K562 (cell line): Measurements from ENCODE around the gene BDH1. TPM values are rescaled to one million over a fixed set of nuclear protein-coding genes. Genes with fewer than 3 reads are reported as not detected.

ENCODE experiments used
- ATAC-seq: fragments of 200-7000 bp; cut with Tn5 transposase; 3 replicates; pipeline ENCODE4 v1.9.1; 2020; ENCODE audit warnings: moderate library complexity
- BruUV-seq: library from RNA; stranded (reverse); fragments of 400-500 nt; replicated peaks from 2 replicates; lab custom pipeline; 2021; lab: Mats Ljungman, UMichigan
- CTCF ChIA-PET: fragments of 300-600 bp; formaldehyde crosslinking; extraction: SDS; loops from one replicate; lab custom pipeline; 2021; ENCODE audit warnings: low intra/inter-chr PET ratio; lab: Yijun Ruan, JAX
- POLR2A ChIA-PET: fragments of 300-600, 350-650 bp; sonication (Branson Sonifier 250); formaldehyde crosslinking; extraction: SDS; loops from one replicate; lab custom pipeline; 2021; ENCODE audit warnings: antibody characterized with exemption, inconsistent platforms; lab: Yijun Ruan, JAX
- DNase-seq, 4 experiments: peaks; one replicate each; pipeline versions ENCODE4 v3.0.0 to v3.0.0-alpha.2; 2011 to 2018; ENCODE audit warnings: low spot score in 3 of 4, mixed read lengths in 3 of 4; ENCODE audit errors: extremely low read depth in 1 of 4
- FAIRE-seq: peaks from 2 replicates; lab custom pipeline; 2011; peaks lifted over from hg19 to GRCh38; lab: Jason Lieb, UNC
- H2AFZ ChIP-seq: 2 replicates; pipeline ENCODE4 v1.6.0; 2011; ENCODE audit warnings: low read depth, low read length, control low read depth, inconsistent platforms
- H3K27ac ChIP-seq: fragments of 200-600 bp; 3 replicates; pipeline ENCODE4 v1.8.0; 2011; ENCODE audit warnings: low read depth, mild to moderate bottlenecking, control low read depth, inconsistent platforms, low read length, moderate library complexity, mixed read lengths; ENCODE audit errors: extremely low read depth
- H3K27me3 ChIP-seq, 2 experiments: fragments of 300-600 bp in 1 of 2; 2 replicates in 1 of 2; 3 replicates in 1 of 2; pipeline versions ENCODE4 v1.6.0 to v1.8.0; 2011; ENCODE audit warnings: inconsistent platforms in 2 of 2, low read length in 2 of 2, mild to moderate bottlenecking in 1 of 2, mixed read lengths in 1 of 2, moderate library complexity in 1 of 2; ENCODE audit not compliant: control insufficient read depth in 2 of 2, insufficient read depth in 2 of 2
- H3K36me3 ChIP-seq: fragments of 300-600 bp; 3 replicates; pipeline ENCODE4 v1.8.0; 2011; ENCODE audit warnings: mild to moderate bottlenecking, low read length, inconsistent platforms; ENCODE audit not compliant: control insufficient read depth, insufficient read depth
- H3K4me1 ChIP-seq, 2 experiments: fragments of 200-600 bp in 1 of 2; replicated peaks in 1 of 2; 2 replicates in 1 of 2; 3 replicates in 1 of 2; pipeline versions ENCODE4 v1.5.1 to v1.8.0; 2011; ENCODE audit warnings: inconsistent platforms in 2 of 2, low read length in 2 of 2, mild to moderate bottlenecking in 1 of 2, mixed read lengths in 1 of 2, moderate library complexity in 1 of 2; ENCODE audit not compliant: control insufficient read depth in 2 of 2, insufficient read depth in 2 of 2
- H3K4me2 ChIP-seq: 2 replicates; pipeline ENCODE4 v1.6.1; 2011; ENCODE audit warnings: low read length, control low read depth, inconsistent platforms, mixed read lengths; ENCODE audit not compliant: insufficient read depth
- H3K4me3 ChIP-seq: fragments of 200-600 bp; sonication (generic), shearing (Covaris generic); 2 replicates; pipeline ENCODE4 v1.5.1; 2016; ENCODE audit warnings: control low read depth, inconsistent platforms
- H3K79me2 ChIP-seq: fragments of 200-600 bp; 3 replicates; pipeline ENCODE4 v1.8.0; 2011; ENCODE audit warnings: low read length, inconsistent platforms; ENCODE audit not compliant: control insufficient read depth, insufficient read depth
- H3K9ac ChIP-seq, 2 experiments: 2 replicates each; pipeline versions ENCODE4 v1.6.0 to v1.6.1; 2011; ENCODE audit warnings: low read depth in 2 of 2, low read length in 2 of 2, control low read depth in 1 of 2, inconsistent platforms in 1 of 2, mild to moderate bottlenecking in 1 of 2, mixed read lengths in 1 of 2; ENCODE audit not compliant: insufficient read depth in 1 of 2
- H3K9me1 ChIP-seq: one replicate; pipeline ENCODE4 v1.6.0; 2011; ENCODE audit warnings: inconsistent platforms, mild to moderate bottlenecking, low read length, moderate library complexity; ENCODE audit not compliant: control insufficient read depth, insufficient read depth
- H3K9me3 ChIP-seq: replicated peaks from 2 replicates; pipeline ENCODE4 v1.5.1; 2011; ENCODE audit warnings: low read depth, low read length, inconsistent platforms; ENCODE audit not compliant: control insufficient read depth, insufficient read depth
- H4K20me1 ChIP-seq: replicated peaks from 2 replicates; pipeline ENCODE4 v1.6.1; 2011; ENCODE audit warnings: low read length, inconsistent platforms, mixed read lengths; ENCODE audit not compliant: control insufficient read depth, insufficient read depth
- JUN ChIP-seq, 2 experiments: sonication (generic) in 1 of 2; formaldehyde crosslinking in 1 of 2; IDR thresholded peaks; 2 replicates each; pipeline versions ENCODE4 v1.6.1 to v1.8.0; 2012 to 2022; ENCODE audit warnings: borderline replicate concordance in 2 of 2, mild to moderate bottlenecking in 2 of 2, improper control_type of control experiment in 1 of 2, low read depth in 1 of 2, low read length in 1 of 2, missing genetic modification reagents in 1 of 2
- MEIS2 ChIP-seq: fragments of 450-650 bp; IDR thresholded peaks from 2 replicates; pipeline ENCODE4 v1.6.1; 2014; ENCODE audit warnings: mild to moderate bottlenecking; ENCODE audit not compliant: partially characterized antibody
- NR2F6 ChIP-seq: fragments of 450-650 bp; formaldehyde crosslinking; IDR thresholded peaks from 2 replicates; pipeline ENCODE4 v1.4.0; 2020; ENCODE audit warnings: mild to moderate bottlenecking
- TFAM ChIP-seq: fragments of 250-450 bp; sonication (Bioruptor Pico); conservative IDR thresholded peaks from 2 replicates; pipeline ENCODE4 v1.5.0; 2021; ENCODE audit warnings: mild to moderate bottlenecking, moderate library complexity
- WGBS: fragments of 100-300 bp; shearing (Covaris generic); methylation state at CpG from one replicate; pipeline ENCODE4 v1.1.6; 2016; ENCODE audit warnings: low coverage, mixed read lengths; ENCODE audit not compliant: insufficient coverage; ENCODE audit errors: missing lambda C conversion rate; 5-methylcytosine and 5-hydroxymethylcytosine counted together
- in situ Hi-C: fragments of 300-500 bp; cut with MboI; formaldehyde crosslinking; loops from 4 replicates; pipeline ENCODE4 v1.15.0; 2018; ENCODE audit warnings: inconsistent platforms, mixed read lengths
- intact Hi-C: fragments of 100-400 bp; cut with micrococcal nuclease; formaldehyde crosslinking; loops from 2 replicates; pipeline ENCODE4 v1.14.2; 2022
- polyA plus RNA-seq, 8 experiments: library from polyadenylated mRNA; depleted of rRNA in 4 of 8; stranded (reverse) in 5 of 8; unstranded in 3 of 8; fragments of >200 nt; fragmentation: Nextera tagmentation in 2 of 8; fragmentation: Illumina TruSeq in 1 of 8; extraction: Ambion mirVana in 2 of 8; extraction: Trizol in 1 of 8; gene quantifications; 2 replicates each; pipeline versions ENCODE4 v1.2.1 to v1.2.3, GENCODE V29; 2011 to 2014; ENCODE audit warnings: inconsistent platforms in 1 of 8, missing spikeins in 1 of 8
- total RNA-seq, 7 experiments: library from RNA; depleted of rRNA in 6 of 7; stranded (reverse); fragments of >200 nt in 6 of 7; fragmentation: Illumina TruSeq in 2 of 7; extraction: Trizol in 2 of 7; gene quantifications; 2 replicates each; pipeline versions ENCODE4 v1.2.1 to v1.2.3, GENCODE V29; 2011 to 2021; ENCODE audit warnings: low replicate concordance in 1 of 7
- TF ChIP-seq, protein P1 (sequence below), 2 experiments: fragments of 450-650 bp in 1 of 2; sonication (generic) in 1 of 2; formaldehyde crosslinking in 1 of 2; IDR thresholded peaks in 1 of 2; conservative IDR thresholded peaks in 1 of 2; 2 replicates each; pipeline versions ENCODE4 v1.6.1 to v1.8.1; 2016 to 2023; ENCODE audit warnings: mild to moderate bottlenecking in 2 of 2, moderate library complexity in 2 of 2, inconsistent platforms in 1 of 2, missing genetic modification reagents in 1 of 2

The BDH1 gene
- total and polyA plus RNA-seq, 9 of the 15 experiments (the other 6 are each of a cell fraction or from before 2014, with no cell fraction given) = 0.07 to 0.89 (median 0.12) TPM; not detected in 3

DNA sequence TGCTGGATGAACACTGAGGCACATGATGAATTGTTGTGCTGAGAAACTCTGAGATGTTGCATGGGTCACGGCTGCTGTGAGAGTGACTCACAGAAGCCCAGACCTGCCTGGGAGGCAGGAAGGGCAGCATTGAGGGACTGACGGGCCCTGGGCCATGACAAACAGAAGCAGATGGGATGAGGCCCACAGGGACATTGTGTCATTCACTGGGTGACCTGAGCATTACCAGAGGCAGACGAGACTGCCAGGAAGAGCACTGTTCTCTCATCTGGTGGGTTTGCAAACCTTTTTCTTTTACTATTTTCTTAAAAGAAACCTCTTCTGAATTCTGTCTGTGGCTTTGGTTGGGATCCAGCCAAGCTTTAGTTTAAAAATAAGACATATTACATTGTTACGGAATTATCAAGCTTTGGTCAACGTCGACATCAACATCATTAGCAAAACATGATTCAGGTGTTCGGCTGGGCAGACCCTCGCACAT lies 67.8 kb downstream of the BDH1 start:
- Histone ChIP-seq H3K9ac (no peak overlapping the region), H3K27me3 (peaks cover 49 to 92% of the 10 kb centered on the region in 2 experiments), H4K20me1 (0 out of 2 replicates have a peak, but pooled peaks cover 3% of the 10 kb centered on the region), H3K4me3 (no peak overlapping the region), H2AFZ (no peak overlapping the region), H3K9me1 (no peaks in the 10 kb centered on the region), H3K4me2 (no peak overlapping the region), H3K36me3 (no peaks in the 10 kb centered on the region), H3K4me1 (no peaks in the 10 kb centered on the region), H3K9me3 (no peaks in the 10 kb centered on the region), H3K27ac (no peak overlapping the region), H3K79me2 (no peaks in the 10 kb centered on the region)
- ChIA-PET CTCF (no interaction called here), POLR2A (interaction anchor here (1.0 kb wide), 1 partner anchor 458 kb away, joined by 3 read pairs; the partner anchor contains the start of gene MELTF)
- WGBS = 3% methylated on average over 8 of the region's 8 CpGs
- no TSS peak for BruUV-seq
- ATAC-seq = peak; percentile 48; the same call in 2 of the 3 replicates
- TF ChIP-seq JUN (IDR thresholded peaks at IDR 0.05; ENCODE audit: borderline replicate concordance, low read depth, low read length) = peak; percentile 23; the same call in 1 of the 2 replicates
- no peak for TF ChIP-seq JUN (CRISPR knock-in tag; IDR thresholded peaks at IDR 0.05; ENCODE audit: borderline replicate concordance)
- TF ChIP-seq TFAM (CRISPR knock-in tag) = no peak
- TF ChIP-seq, protein P1, sequence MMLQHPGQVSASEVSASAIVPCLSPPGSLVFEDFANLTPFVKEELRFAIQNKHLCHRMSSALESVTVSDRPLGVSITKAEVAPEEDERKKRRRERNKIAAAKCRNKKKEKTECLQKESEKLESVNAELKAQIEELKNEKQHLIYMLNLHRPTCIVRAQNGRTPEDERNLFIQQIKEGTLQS (IDR thresholded peaks at IDR 0.05) = peak; percentile 38; the same call in 1 of the 2 replicates
- TF ChIP-seq, protein P1 (CRISPR knock-in tag; conservative IDR thresholded peaks at IDR 0.05) = no peak
- TF ChIP-seq MEIS2 = peak; percentile 17
- no peak for TF ChIP-seq NR2F6 (CRISPR knock-in tag)
- intact Hi-C loops = no loop called here
- peak in 1 of 4 experiments; percentile 28 for DNase-seq
- FAIRE-seq = peak; percentile 51
- in situ Hi-C loops = no loop called here
